GM12878 (cell line): ENCODE results near the gene THAP4. TPM values are rescaled to one million over a fixed set of nuclear protein-coding genes. Genes with fewer than 3 reads are reported as not detected.

Source experiments
- ATF3 ChIP-seq: IDR thresholded peaks from 2 replicates; pipeline ENCODE4 v1.6.1; 2011; ENCODE audit warnings: low read depth, mild to moderate bottlenecking, low read length, moderate library complexity, borderline replicate concordance; ENCODE audit errors: extremely low read depth
- BCL3 ChIP-seq: IDR thresholded peaks from 2 replicates; pipeline ENCODE4 v1.6.1; 2011; ENCODE audit warnings: borderline replicate concordance, low read depth, mild to moderate bottlenecking, moderate library complexity, low read length; ENCODE audit not compliant: insufficient read depth, poor library complexity, severe bottlenecking
- BHLHE40 ChIP-seq, 2 experiments: fragments of 450-650 bp in 1 of 2; IDR thresholded peaks; 2 replicates each; pipeline ENCODE4 v1.6.1; 2011 to 2017; ENCODE audit warnings: low read depth in 2 of 2, borderline replicate concordance in 1 of 2, improper control_type of control experiment in 1 of 2, low read length in 1 of 2, mild to moderate bottlenecking in 1 of 2
- CEBPB ChIP-seq, 2 experiments: fragments of 150-350 bp in 1 of 2; IDR thresholded peaks; 2 replicates each; pipeline ENCODE4 v1.6.1; 2012 to 2014; ENCODE audit warnings: low read depth in 2 of 2, low read length in 2 of 2, borderline replicate concordance in 1 of 2, inconsistent platforms in 1 of 2
- CUX1 ChIP-seq: IDR thresholded peaks from 2 replicates; pipeline ENCODE4 v1.6.1; 2012; ENCODE audit warnings: improper control_type of control experiment, low read depth, low read length; ENCODE audit not compliant: insufficient replicate concordance
- FOXK2 ChIP-seq: fragments of 450-650 bp; IDR thresholded peaks from 2 replicates; pipeline ENCODE4 v1.6.1; 2017; ENCODE audit warnings: mild to moderate bottlenecking, moderate library complexity
- IRF4 ChIP-seq: IDR thresholded peaks from 2 replicates; pipeline ENCODE4 v1.6.1; 2011; ENCODE audit warnings: low read depth, low read length
- LARP7 ChIP-seq: fragments of 450-650 bp; IDR thresholded peaks from 2 replicates; pipeline ENCODE4 v1.6.1; 2017; ENCODE audit warnings: mild to moderate bottlenecking
- PAX8 ChIP-seq: fragments of 450-650 bp; IDR thresholded peaks from 2 replicates; pipeline ENCODE4 v1.6.1; 2017; ENCODE audit warnings: mild to moderate bottlenecking, moderate library complexity
- PML ChIP-seq: IDR thresholded peaks from 2 replicates; pipeline ENCODE4 v1.6.1; 2012; ENCODE audit warnings: low read length, inconsistent platforms
- POU2F2 ChIP-seq: IDR thresholded peaks from 3 replicates; pipeline ENCODE4 v1.6.1; 2011; ENCODE audit warnings: low read depth, mild to moderate bottlenecking, low read length, borderline replicate concordance
- RB1 ChIP-seq: fragments of 450-650 bp; formaldehyde crosslinking; IDR thresholded peaks from 2 replicates; pipeline ENCODE4 v1.6.1; 2017; ENCODE audit warnings: mild to moderate bottlenecking, borderline replicate concordance
- RUNX3 ChIP-seq: IDR thresholded peaks from 2 replicates; pipeline ENCODE4 v1.6.1; 2012; ENCODE audit warnings: low read length, inconsistent platforms
- SP1 ChIP-seq: IDR thresholded peaks from one replicate; pipeline ENCODE4 v1.6.1; 2011; ENCODE audit warnings: low read depth, low read length
- ZZZ3 ChIP-seq: IDR thresholded peaks from 2 replicates; pipeline ENCODE4 v1.6.1; 2011; ENCODE audit warnings: low read depth; ENCODE audit not compliant: control insufficient read depth, insufficient read length
- polyA plus RNA-seq, 11 experiments: library from polyadenylated mRNA; depleted of rRNA in 4 of 11; unstranded in 6 of 11; stranded (reverse) in 5 of 11; fragments of >200 nt; fragmentation: Nextera tagmentation in 4 of 11; fragmentation: Illumina TruSeq in 1 of 11; extraction: Ambion mirVana in 4 of 11; extraction: Trizol in 1 of 11; gene quantifications; 1 replicate in 1 of 11; 2 replicates in 10 of 11; pipeline versions ENCODE4 v1.2.1 to v1.2.3, GENCODE V29; 2011 to 2016; ENCODE audit warnings: inconsistent platforms in 2 of 11, missing spikeins in 2 of 11, low read depth in 1 of 11
- total RNA-seq, 4 experiments: library from RNA; depleted of rRNA in 3 of 4; stranded (reverse); fragments of >200 nt in 3 of 4; fragmentation: Illumina TruSeq in 1 of 4; extraction: Trizol in 1 of 4; gene quantifications; 2 replicates each; pipeline versions ENCODE4 v1.2.1 to v1.2.3, GENCODE V29; 2013 to 2021
- TF ChIP-seq, protein P1 (sequence below): fragments of 450-650 bp; IDR thresholded peaks from 2 replicates; pipeline ENCODE4 v1.6.1; 2018; ENCODE audit warnings: mild to moderate bottlenecking, low read depth, moderate library complexity; ENCODE audit not compliant: partially characterized antibody

THAP4 gene
- total and polyA plus RNA-seq, 10 of the 15 experiments (the other 5 are each of a cell fraction or from before 2014, with no cell fraction given): 12.9 to 67.7 (median 44.5) TPM

- no peak for TF ChIP-seq CUX1
- TF ChIP-seq ATF3: peak; percentile 76; the same call in 1 of the 2 replicates
- peak; percentile 52 for TF ChIP-seq LARP7
- peak; percentile 53 for TF ChIP-seq RUNX3
- no peak for TF ChIP-seq ZZZ3
- TF ChIP-seq, protein P1, sequence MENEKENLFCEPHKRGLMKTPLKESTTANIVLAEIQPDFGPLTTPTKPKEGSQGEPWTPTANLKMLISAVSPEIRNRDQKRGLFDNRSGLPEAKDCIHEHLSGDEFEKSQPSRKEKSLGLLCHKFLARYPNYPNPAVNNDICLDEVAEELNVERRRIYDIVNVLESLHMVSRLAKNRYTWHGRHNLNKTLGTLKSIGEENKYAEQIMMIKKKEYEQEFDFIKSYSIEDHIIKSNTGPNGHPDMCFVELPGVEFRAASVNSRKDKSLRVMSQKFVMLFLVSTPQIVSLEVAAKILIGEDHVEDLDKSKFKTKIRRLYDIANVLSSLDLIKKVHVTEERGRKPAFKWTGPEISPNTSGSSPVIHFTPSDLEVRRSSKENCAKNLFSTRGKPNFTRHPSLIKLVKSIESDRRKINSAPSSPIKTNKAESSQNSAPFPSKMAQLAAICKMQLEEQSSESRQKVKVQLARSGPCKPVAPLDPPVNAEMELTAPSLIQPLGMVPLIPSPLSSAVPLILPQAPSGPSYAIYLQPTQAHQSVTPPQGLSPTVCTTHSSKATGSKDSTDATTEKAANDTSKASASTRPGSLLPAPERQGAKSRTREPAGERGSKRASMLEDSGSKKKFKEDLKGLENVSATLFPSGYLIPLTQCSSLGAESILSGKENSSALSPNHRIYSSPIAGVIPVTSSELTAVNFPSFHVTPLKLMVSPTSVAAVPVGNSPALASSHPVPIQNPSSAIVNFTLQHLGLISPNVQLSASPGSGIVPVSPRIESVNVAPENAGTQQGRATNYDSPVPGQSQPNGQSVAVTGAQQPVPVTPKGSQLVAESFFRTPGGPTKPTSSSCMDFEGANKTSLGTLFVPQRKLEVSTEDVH: no peak
- peak; percentile 54 for TF ChIP-seq SP1
- TF ChIP-seq POU2F2: 0 out of 3 replicates have a peak, but pooled peaks have one; percentile 33
- TF ChIP-seq BHLHE40 (IDR thresholded peaks at IDR 0.05; ENCODE audit: borderline replicate concordance in 1 of 2, low read depth in 2 of 2, low read length in 1 of 2): peak; percentile 43 to 80; a peak in 2 of 4 replicates
- TF ChIP-seq PML: no peak
- TF ChIP-seq PAX8: no peak
- no peak for TF ChIP-seq BCL3
- no peak for TF ChIP-seq FOXK2
- no peak for TF ChIP-seq CEBPB (IDR thresholded peaks at IDR 0.05; ENCODE audit: borderline replicate concordance in 1 of 2, low read depth in 2 of 2, low read length in 2 of 2)
- TF ChIP-seq IRF4: no peak
- TF ChIP-seq RB1: peak; percentile 83
Measured at GRCh38 chr2:241637018-241637794, at the start of gene THAP4, which contains the start of gene ATG4B (continued).
